ENCODE results near the gene KLRC1. TPM values are rescaled to one million over a fixed set of nuclear protein-coding genes. Genes with fewer than 3 reads are reported as not detected.
"Not testable (repeated sequence)": the region's sequence is repeated elsewhere in the genome, so short reads cannot be mapped to it uniquely, and the experiment has no call there.

KLRC1 gene
- total and polyA plus RNA-seq, 2 donors from 2014 or later: 1.4 TPM; not detected in 1

- no peak for TF ChIP-seq CTCF (IDR thresholded peaks at IDR 0.05; ENCODE audit: borderline replicate concordance, extremely low read depth, insufficient read depth)
- Histone ChIP-seq H3K27me3 (ENCODE audit: control insufficient read depth, insufficient read depth, low read length) (no peaks in the 10 kb centered on the region), H3K4me3 (ENCODE audit: low read length in 3 of 3) (no peak overlapping the region), H3K9ac (ENCODE audit: low read length in 3 of 3) (no peak overlapping the region), H3K27ac (ENCODE audit: low read depth in 2 of 2, low read length in 2 of 2) (no peak overlapping the region), H3K36me3 (ENCODE audit: control insufficient read depth in 2 of 3, insufficient read depth in 3 of 3, low read length in 3 of 3) (no peaks in the 10 kb centered on the region), H3K9me3 (ENCODE audit: control insufficient read depth in 2 of 3, insufficient read depth in 1 of 3, low read length in 3 of 3) (peaks cover 0 to 2% (median 0%) of the 10 kb centered on the region in 3 donors), H3K4me1 (ENCODE audit: control insufficient read depth in 2 of 3, insufficient read depth in 2 of 3, low read depth in 1 of 3, low read length in 3 of 3) (no peaks in the 10 kb centered on the region)
- intact Hi-C loops (cut with DNase I): no loop called here
- DNase-seq (no peak), FAIRE-seq (no peak)
Observed at GRCh38 chr12:10455766-10456165, 2.6 kb upstream of the KLRC1 start.

DNA sequence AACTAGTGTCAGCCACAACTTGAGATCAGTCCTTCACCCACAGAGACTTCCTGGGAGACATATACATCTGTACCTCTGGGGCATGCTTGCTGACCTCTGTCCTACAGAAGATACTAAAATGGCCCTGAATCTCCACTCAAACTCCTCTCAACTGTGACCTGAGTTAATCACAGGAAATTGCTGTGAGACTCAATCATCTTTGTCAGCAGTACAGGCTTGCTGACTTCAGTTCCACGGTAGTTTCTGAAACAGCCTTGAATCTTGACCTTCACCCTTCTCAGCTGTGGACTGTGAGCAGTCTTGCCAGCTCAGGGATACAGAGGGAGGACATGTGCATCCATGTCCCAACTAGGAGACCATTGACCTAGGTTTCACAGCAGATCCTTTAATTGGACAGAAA, 1.4 kb upstream of the KLRC1 start:
- Histone ChIP-seq H3K9ac (ENCODE audit: low read length in 3 of 3) (no peak overlapping the region), H3K4me1 (ENCODE audit: control insufficient read depth in 2 of 3, insufficient read depth in 2 of 3, low read depth in 1 of 3, low read length in 3 of 3) (no peaks in the 10 kb centered on the region), H3K27ac (ENCODE audit: low read depth in 2 of 2, low read length in 2 of 2) (no peak overlapping the region), H3K27me3 (ENCODE audit: control insufficient read depth, insufficient read depth, low read length) (no peaks in the 10 kb centered on the region), H3K4me3 (ENCODE audit: low read length in 3 of 3) (no peak overlapping the region), H3K36me3 (ENCODE audit: control insufficient read depth in 2 of 3, insufficient read depth in 3 of 3, low read length in 3 of 3) (no peaks in the 10 kb centered on the region), H3K9me3 (ENCODE audit: control insufficient read depth in 2 of 3, insufficient read depth in 1 of 3, low read length in 3 of 3) (peaks cover 0 to 2% (median 0%) of the 10 kb centered on the region in 3 donors)
- FAIRE-seq: no peak
- intact Hi-C loops (cut with DNase I): no loop called here
- DNase-seq: no peak
- TF ChIP-seq CTCF (IDR thresholded peaks at IDR 0.05; ENCODE audit: borderline replicate concordance, extremely low read depth, insufficient read depth): no peak

DNA sequence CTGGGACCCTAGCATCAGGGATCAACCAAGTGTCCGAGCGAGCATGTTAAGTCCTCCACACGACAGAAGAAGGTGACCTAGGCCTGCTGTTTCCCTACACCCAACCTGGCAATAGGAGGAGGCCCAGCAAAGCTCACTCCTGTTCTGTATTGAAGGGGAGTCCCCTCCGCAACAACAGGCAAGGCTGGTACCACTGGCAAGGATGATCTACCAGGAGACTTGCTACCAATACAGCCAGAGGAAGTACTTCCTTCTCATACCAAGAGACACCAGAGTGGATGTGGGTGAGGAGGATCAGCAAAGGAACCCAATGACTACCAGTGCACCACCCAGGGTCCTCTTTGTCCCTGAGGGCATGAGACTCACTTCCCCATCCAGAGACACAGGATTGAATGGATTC, 4.9 kb downstream of the KLRC1 start:
- FAIRE-seq (no peak), DNase-seq (no peak)
- Histone ChIP-seq H3K27ac (ENCODE audit: low read depth in 2 of 2, low read length in 2 of 2) (no peak overlapping the region), H3K4me1 (ENCODE audit: control insufficient read depth in 2 of 3, insufficient read depth in 2 of 3, low read depth in 1 of 3, low read length in 3 of 3) (no peaks in the 10 kb centered on the region), H3K9ac (ENCODE audit: low read length in 3 of 3) (no peak overlapping the region), H3K4me3 (ENCODE audit: low read length in 3 of 3) (no peak overlapping the region), H3K9me3 (ENCODE audit: control insufficient read depth in 2 of 3, insufficient read depth in 1 of 3, low read length in 3 of 3) (no peaks in the 10 kb centered on the region), H3K36me3 (ENCODE audit: control insufficient read depth in 2 of 3, insufficient read depth in 3 of 3, low read length in 3 of 3) (no peaks in the 10 kb centered on the region), H3K27me3 (ENCODE audit: control insufficient read depth, insufficient read depth, low read length) (no peaks in the 10 kb centered on the region)
- TF ChIP-seq CTCF (IDR thresholded peaks at IDR 0.05; ENCODE audit: borderline replicate concordance, extremely low read depth, insufficient read depth): no peak
- intact Hi-C loops (cut with DNase I): no loop called here

- H3K4me1 ChIP-seq (ENCODE audit: control insufficient read depth in 2 of 3, insufficient read depth in 2 of 3, low read depth in 1 of 3, low read length in 3 of 3); H3K27ac ChIP-seq (ENCODE audit: low read depth in 2 of 2, low read length in 2 of 2); H3K4me3 ChIP-seq (ENCODE audit: low read length in 3 of 3); intact Hi-C loops (cut with DNase I); DNase-seq; H3K27me3 ChIP-seq (ENCODE audit: control insufficient read depth, insufficient read depth, low read length); H3K36me3 ChIP-seq (ENCODE audit: control insufficient read depth in 2 of 3, insufficient read depth in 3 of 3, low read length in 3 of 3); H3K9me3 ChIP-seq (ENCODE audit: control insufficient read depth in 2 of 3, insufficient read depth in 1 of 3, low read length in 3 of 3); H3K9ac ChIP-seq (ENCODE audit: low read length in 3 of 3): not testable (repeated sequence)
- peak; percentile 19 for FAIRE-seq
Observed at GRCh38 chr12:10446052-10446451, 7.1 kb downstream of the KLRC1 start.

DNA sequence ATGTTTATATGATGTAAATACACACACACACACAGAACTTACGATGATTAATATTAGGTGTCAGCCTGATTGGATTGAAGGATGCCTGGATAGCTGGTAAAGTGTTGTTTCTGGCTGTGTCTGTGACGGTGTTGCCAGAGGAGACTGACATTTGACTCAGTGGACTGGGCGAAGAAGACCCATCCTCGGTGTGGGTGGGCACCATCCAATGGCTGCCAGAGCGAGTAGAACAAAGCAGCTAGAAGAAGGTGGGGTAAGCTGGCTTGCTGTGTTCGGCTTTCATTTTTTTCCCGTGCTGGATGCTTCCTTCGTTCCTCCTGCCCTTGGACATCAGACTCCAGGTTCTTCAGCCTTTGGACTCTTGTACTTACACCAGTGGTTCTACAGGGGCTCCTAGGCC, 12.0 kb downstream of the KLRC1 start:
- intact Hi-C loops (cut with DNase I); H3K4me3 ChIP-seq (ENCODE audit: low read length in 3 of 3); H3K36me3 ChIP-seq (ENCODE audit: control insufficient read depth in 2 of 3, insufficient read depth in 3 of 3, low read length in 3 of 3); H3K4me1 ChIP-seq (ENCODE audit: control insufficient read depth in 2 of 3, insufficient read depth in 2 of 3, low read depth in 1 of 3, low read length in 3 of 3); H3K27ac ChIP-seq (ENCODE audit: low read depth in 2 of 2, low read length in 2 of 2); FAIRE-seq; H3K9ac ChIP-seq (ENCODE audit: low read length in 3 of 3); H3K27me3 ChIP-seq (ENCODE audit: control insufficient read depth, insufficient read depth, low read length); H3K9me3 ChIP-seq (ENCODE audit: control insufficient read depth in 2 of 3, insufficient read depth in 1 of 3, low read length in 3 of 3): not testable (repeated sequence)
- peak in 1 of 5 donors; percentile 49 for DNase-seq

DNA sequence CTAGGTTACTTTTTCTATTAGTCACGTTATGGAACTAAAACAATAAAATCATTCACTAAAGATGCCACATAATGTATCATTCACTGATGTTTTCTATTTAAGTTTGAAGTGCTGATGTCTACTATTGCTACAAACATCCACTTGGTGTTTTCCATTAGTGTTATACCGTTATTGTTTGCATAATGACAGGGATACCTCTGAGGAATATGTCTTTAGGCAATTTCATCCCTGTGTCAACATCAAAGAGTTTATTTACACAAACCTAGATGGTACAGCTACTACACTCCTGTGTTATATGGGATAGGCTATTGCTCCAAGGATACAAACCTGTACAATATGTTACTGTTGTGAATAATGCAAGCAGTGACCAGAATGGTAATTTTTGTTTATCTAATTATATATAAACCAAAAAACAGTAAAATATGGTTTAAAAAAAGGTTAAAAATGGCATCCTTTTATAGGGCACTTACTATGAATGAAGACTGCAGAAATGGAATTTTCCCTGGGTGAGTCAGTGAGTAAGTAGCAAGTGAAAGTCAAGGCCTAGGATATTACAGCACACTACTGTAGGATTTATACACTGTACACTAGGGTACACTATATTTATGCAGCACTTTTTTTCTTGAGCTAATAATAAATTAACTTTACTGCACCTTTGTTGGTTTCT, 13.4 kb downstream of the KLRC1 start:
- H3K4me3 ChIP-seq (ENCODE audit: low read length in 3 of 3): not testable (repeated sequence)

More for the DNA sequence above, 13.4 kb downstream of the KLRC1 start:
- H3K36me3 ChIP-seq (ENCODE audit: control insufficient read depth in 2 of 3, insufficient read depth in 3 of 3, low read length in 3 of 3); H3K27ac ChIP-seq (ENCODE audit: low read depth in 2 of 2, low read length in 2 of 2); H3K9me3 ChIP-seq (ENCODE audit: control insufficient read depth in 2 of 3, insufficient read depth in 1 of 3, low read length in 3 of 3); H3K4me1 ChIP-seq (ENCODE audit: control insufficient read depth in 2 of 3, insufficient read depth in 2 of 3, low read depth in 1 of 3, low read length in 3 of 3); intact Hi-C loops (cut with DNase I); H3K27me3 ChIP-seq (ENCODE audit: control insufficient read depth, insufficient read depth, low read length); H3K9ac ChIP-seq (ENCODE audit: low read length in 3 of 3); FAIRE-seq; DNase-seq: not testable (repeated sequence)

All from kidney (tissue), 14 donors.